ENCODE measurements around the gene PDLIM4. TPM values are rescaled to one million over a fixed set of nuclear protein-coding genes. Genes with fewer than 3 reads are reported as not detected.

Gene PDLIM4
- total RNA-seq, 2 donors from 2014 or later = 13.4 to 96.7 TPM

GRCh38 chr5:132309679-132310078, 52.2 kb downstream of the PDLIM4 start:
- Histone ChIP-seq H3K4me3 (no peak overlapping the region), H3K4me1 (peaks cover 0 to 7% of the 10 kb centered on the region in 2 donors), H3K36me3 (no peaks in the 10 kb centered on the region), H3K9me3 (peaks cover 0 to 13% of the 10 kb centered on the region in 2 donors), H3K27me3 (no peaks in the 10 kb centered on the region), H3K27ac (no peak overlapping the region)
- no peak for TF ChIP-seq CTCF (IDR thresholded peaks at IDR 0.05)
- DNase-seq (ENCODE audit: low spot score) = no peak

- Histone ChIP-seq H3K27ac (no peak overlapping the region), H3K36me3 (no peaks in the 10 kb centered on the region), H3K9me3 (peaks cover 0 to 7% of the 10 kb centered on the region in 2 donors), H3K27me3 (no peaks in the 10 kb centered on the region), H3K4me3 (no peak overlapping the region), H3K4me1 (peaks cover 0 to 7% of the 10 kb centered on the region in 2 donors)
- no peak for DNase-seq (ENCODE audit: low spot score)
- no peak for TF ChIP-seq CTCF (IDR thresholded peaks at IDR 0.05)
Observed at GRCh38 chr5:132310141-132310834, 52.8 kb downstream of the PDLIM4 start.

GRCh38 chr5:132313366-132313765, 55.9 kb downstream of the PDLIM4 start:
- Histone ChIP-seq H3K4me1 (peaks cover 0 to 7% of the 10 kb centered on the region in 2 donors), H3K27ac (no peak overlapping the region), H3K9me3 (no peaks in the 10 kb centered on the region), H3K27me3 (no peaks in the 10 kb centered on the region), H3K4me3 (no peak overlapping the region), H3K36me3 (no peaks in the 10 kb centered on the region)
- TF ChIP-seq CTCF (IDR thresholded peaks at IDR 0.05) = no peak
- no peak for DNase-seq (ENCODE audit: low spot score)

GRCh38 chr5:132313961-132314432, 56.5 kb downstream of the PDLIM4 start:
- H3K4me1 ChIP-seq = peaks cover 0 to 7% of the 10 kb centered on the region in 2 donors
- no peaks in the 10 kb centered on the region for H3K9me3 ChIP-seq
- DNase-seq (ENCODE audit: low spot score) = no peak
- no peaks in the 10 kb centered on the region for H3K27me3 ChIP-seq
- no peak overlapping the region for H3K4me3 ChIP-seq
- no peaks in the 10 kb centered on the region for H3K36me3 ChIP-seq
- no peak overlapping the region for H3K27ac ChIP-seq
- no peak for TF ChIP-seq CTCF (IDR thresholded peaks at IDR 0.05)

GRCh38 chr5:132315529-132316067, 58.1 kb downstream of the PDLIM4 start:
- H3K36me3 ChIP-seq = no peaks in the 10 kb centered on the region
- no peak for DNase-seq (ENCODE audit: low spot score)
- H3K27me3 ChIP-seq = no peaks in the 10 kb centered on the region
- H3K9me3 ChIP-seq = no peaks in the 10 kb centered on the region
- H3K4me3 ChIP-seq = no peak overlapping the region
- no peak overlapping the region for H3K27ac ChIP-seq
- TF ChIP-seq CTCF (IDR thresholded peaks at IDR 0.05) = no peak
- H3K4me1 ChIP-seq = peaks cover 0 to 2% of the 10 kb centered on the region in 2 donors

All from right atrium auricular region (tissue), 2 donors.